A549 (cell line): ENCODE results near the gene DDI1. TPM values are rescaled to one million over a fixed set of nuclear protein-coding genes. Genes with fewer than 3 reads are reported as not detected.
A peak's percentile ranks its signal among the peaks of the same experiment; 100 is the strongest.

Experiments used
- ATAC-seq, 2 experiments: fragments of 200-7000 bp in 1 of 2; fragments of >200 bp in 1 of 2; cut with Nextera tagmentation in 1 of 2; cut with Tn5 transposase in 1 of 2; 3 replicates each; pipeline versions ENCODE4 v1.8.0 to v1.9.1; 2018 to 2020; ENCODE audit warnings: mild to moderate bottlenecking in 1 of 2, moderate library complexity in 1 of 2
- CTCF ChIA-PET: fragments of 300-600 bp; sonication (Branson Sonifier 250); formaldehyde crosslinking; extraction: SDS; loops from one replicate; lab custom pipeline; 2021; ENCODE audit warnings: antibody characterized with exemption, inconsistent platforms; lab: Yijun Ruan, JAX
- POLR2A ChIA-PET: fragments of 350-600 bp; formaldehyde crosslinking; extraction: SDS; loops from one replicate; lab custom pipeline; 2021; ENCODE audit warnings: antibody characterized with exemption, inconsistent platforms; lab: Yijun Ruan, JAX
- DNase-seq, 2 experiments: peaks; one replicate each; pipeline versions ENCODE4 v3.0.0 to v3.0.0-alpha.2; 2011 to 2016; ENCODE audit warnings: low read depth in 1 of 2, low spot score in 1 of 2
- FAIRE-seq: peaks from 2 replicates; lab custom pipeline; 2011; peaks lifted over from hg19 to GRCh38; lab: Jason Lieb, UNC
- H3K27ac ChIP-seq, 2 experiments: fragments of >200 bp; sonication (Bioruptor Twin); formaldehyde crosslinking; 3 replicates each; pipeline ENCODE4 v1.5.1; 2016 to 2017
- H3K4me1 ChIP-seq: fragments of >200 bp; sonication (Bioruptor Twin); formaldehyde crosslinking; 3 replicates; pipeline ENCODE4 v1.6.1; 2016
- H3K4me2 ChIP-seq: fragments of >200 bp; sonication (Bioruptor Twin); formaldehyde crosslinking; 3 replicates; pipeline ENCODE4 v1.6.1; 2016
- H3K4me3 ChIP-seq: fragments of >200 bp; sonication (Bioruptor Twin); formaldehyde crosslinking; 3 replicates; pipeline ENCODE4 v1.5.1; 2016
- H3K9me3 ChIP-seq: fragments of >200 bp; sonication (Bioruptor Twin); formaldehyde crosslinking; 3 replicates; pipeline ENCODE4 v1.6.1; 2016
- BHLHE40 ChIP-seq: IDR thresholded peaks from 2 replicates; pipeline ENCODE4 v1.6.1; 2012; ENCODE audit warnings: low read depth, low read length, inconsistent platforms
- CBX8 ChIP-seq: fragments of 200-600 bp; sonication (generic); IDR thresholded peaks from 2 replicates; pipeline ENCODE4 v1.6.1; 2016
- EHF ChIP-seq: fragments of 250-450 bp; sonication (Bioruptor Pico); IDR thresholded peaks from 2 replicates; pipeline ENCODE4 v1.5.0; 2020; ENCODE audit warnings: mild to moderate bottlenecking
- EP300 ChIP-seq, 2 experiments: fragments of >200 bp; sonication (Bioruptor Twin); formaldehyde crosslinking; IDR thresholded peaks; 2 replicates in 1 of 2; 3 replicates in 1 of 2; pipeline ENCODE4 v1.6.1; 2016 to 2017
- FOSB ChIP-seq: fragments of 250-450 bp; sonication (Bioruptor Pico); IDR thresholded peaks from 2 replicates; pipeline ENCODE4 v1.5.0; 2020; ENCODE audit warnings: mild to moderate bottlenecking, moderate library complexity
- FOSL2 ChIP-seq, 2 experiments: fragments of 450-650 bp in 1 of 2; fragments of >200 bp in 1 of 2; sonication (Bioruptor Twin) in 1 of 2; formaldehyde crosslinking; IDR thresholded peaks; 2 replicates each; pipeline versions ENCODE4 v1.5.0 to v1.6.1; 2016 to 2020; ENCODE audit warnings: mild to moderate bottlenecking in 1 of 2, moderate library complexity in 1 of 2
- HEYL ChIP-seq: fragments of 250-450 bp; sonication (Bioruptor Pico); IDR thresholded peaks from 2 replicates; pipeline ENCODE4 v1.8.0; 2021; ENCODE audit warnings: mild to moderate bottlenecking, moderate library complexity
- HOXA7 ChIP-seq: fragments of 250-450 bp; sonication (Bioruptor Pico); IDR thresholded peaks from 2 replicates; pipeline ENCODE4 v1.5.0; 2020; ENCODE audit warnings: mild to moderate bottlenecking, moderate library complexity
- JUN ChIP-seq, 2 experiments: fragments of >200 bp; sonication (Bioruptor Twin); formaldehyde crosslinking; IDR thresholded peaks; 2 replicates in 1 of 2; 3 replicates in 1 of 2; pipeline ENCODE4 v1.6.1; 2016 to 2017
- JUNB ChIP-seq: fragments of >200 bp; sonication (Bioruptor Twin); formaldehyde crosslinking; IDR thresholded peaks from 2 replicates; pipeline ENCODE4 v1.6.1; 2016
- KDM1A ChIP-seq: fragments of 200-600 bp; sonication (generic); IDR thresholded peaks from 2 replicates; pipeline ENCODE4 v1.6.1; 2016; ENCODE audit warnings: low read depth, mild to moderate bottlenecking
- KDM5A ChIP-seq: fragments of 200-600 bp; sonication (generic); IDR thresholded peaks from 2 replicates; pipeline ENCODE4 v1.6.1; 2016; ENCODE audit warnings: antibody characterized with exemption, mild to moderate bottlenecking
- MAFK ChIP-seq: fragments of 450-650 bp; IDR thresholded peaks from 2 replicates; pipeline ENCODE4 v1.6.1; 2014; ENCODE audit not compliant: partially characterized antibody
- MYC ChIP-seq: IDR thresholded peaks from 2 replicates; pipeline ENCODE4 v1.6.1; 2012; ENCODE audit warnings: mild to moderate bottlenecking, inconsistent platforms, low read length, improper control_type of control experiment, borderline replicate concordance
- NPAS2 ChIP-seq: fragments of 250-450 bp; sonication (Bioruptor Pico); IDR thresholded peaks from 2 replicates; pipeline ENCODE4 v1.8.0; 2022; ENCODE audit warnings: mild to moderate bottlenecking, moderate library complexity, borderline replicate concordance
- NR3C1 ChIP-seq: fragments of >200 bp; sonication (Bioruptor Twin); formaldehyde crosslinking; IDR thresholded peaks from 3 replicates; pipeline ENCODE4 v1.6.1; 2017
- POLR2A ChIP-seq: IDR thresholded peaks from 2 replicates; pipeline ENCODE4 v1.6.1; 2012; ENCODE audit warnings: mild to moderate bottlenecking, low read length
- RAD21 ChIP-seq, 2 experiments: fragments of >200 bp in 1 of 2; sonication (Bioruptor Twin) in 1 of 2; formaldehyde crosslinking in 1 of 2; IDR thresholded peaks in 1 of 2; conservative IDR thresholded peaks in 1 of 2; 2 replicates in 1 of 2; 3 replicates in 1 of 2; pipeline ENCODE4 v1.6.1; 2012 to 2018; ENCODE audit warnings: inconsistent platforms in 1 of 2
- RCOR1 ChIP-seq: fragments of 150-350 bp; IDR thresholded peaks from 2 replicates; pipeline ENCODE4 v1.6.1; 2014; ENCODE audit warnings: antibody characterized with exemption, low read length, low read depth
- RFX5 ChIP-seq: fragments of 450-650 bp; IDR thresholded peaks from 2 replicates; pipeline ENCODE4 v1.7.1; 2014; ENCODE audit warnings: antibody characterized with exemption, mild to moderate bottlenecking, moderate library complexity
- SMC3 ChIP-seq: fragments of >200 bp; sonication (Bioruptor Twin); formaldehyde crosslinking; IDR thresholded peaks from 3 replicates; pipeline ENCODE4 v1.6.1; 2018; ENCODE audit warnings: inconsistent platforms
- SREBF2 ChIP-seq: fragments of 450-650 bp; IDR thresholded peaks from 2 replicates; pipeline ENCODE4 v1.6.1; 2014; ENCODE audit warnings: mild to moderate bottlenecking, moderate library complexity
- TFCP2L1 ChIP-seq: fragments of 250-450 bp; sonication (Bioruptor Pico); IDR thresholded peaks from 2 replicates; pipeline ENCODE4 v1.5.0; 2021; ENCODE audit warnings: mild to moderate bottlenecking
- USF2 ChIP-seq: fragments of 450-650 bp; IDR thresholded peaks from 2 replicates; pipeline ENCODE4 v1.6.1; 2014; ENCODE audit warnings: antibody characterized with exemption
- ZC3H11A ChIP-seq: fragments of 450-650 bp; IDR thresholded peaks from 2 replicates; pipeline ENCODE4 v1.6.1; 2014; ENCODE audit warnings: antibody characterized with exemption, mild to moderate bottlenecking
- ZFP36 ChIP-seq: fragments of 450-650 bp; IDR thresholded peaks from 2 replicates; pipeline ENCODE4 v1.6.1; 2014; ENCODE audit warnings: borderline replicate concordance; ENCODE audit not compliant: partially characterized antibody
- ZNF302 ChIP-seq: fragments of 250-450 bp; sonication (Bioruptor Pico); IDR thresholded peaks from 2 replicates; pipeline ENCODE4 v1.9.0; 2021; ENCODE audit warnings: inconsistent platforms, mild to moderate bottlenecking, moderate library complexity
- WGBS: methylation state at CpG from one replicate; pipeline ENCODE4 v1.1.6; 2017; ENCODE audit errors: missing lambda C conversion rate; 5-methylcytosine and 5-hydroxymethylcytosine counted together
- polyA plus RNA-seq, 4 experiments: library from polyadenylated mRNA; depleted of rRNA in 3 of 4; stranded (reverse); fragments of >200 nt; fragmentation: RNase III in 1 of 4; extraction: RNeasy Plus Mini Kit Qiagen cat#74134 plus additional on column Dnase treatment in 1 of 4; gene quantifications; 2 replicates in 3 of 4; 3 replicates in 1 of 4; pipeline ENCODE4 v1.2.3, GENCODE V29; 2011 to 2017
- TF ChIP-seq, protein P1 (sequence below): fragments of >200 bp; sonication (Bioruptor Twin); formaldehyde crosslinking; IDR thresholded peaks from 3 replicates; pipeline ENCODE4 v1.5.1; 2016
- TF ChIP-seq, protein P2 (sequence below): fragments of 150-350 bp; IDR thresholded peaks from 2 replicates; pipeline ENCODE4 v1.6.1; 2014; ENCODE audit warnings: low read depth, mild to moderate bottlenecking, low read length
- TF ChIP-seq, protein P3 (sequence below): fragments of 200-600 bp; sonication (generic); IDR thresholded peaks from 2 replicates; pipeline ENCODE4 v1.6.1; 2016; ENCODE audit warnings: antibody characterized with exemption, mild to moderate bottlenecking, moderate library complexity

DDI1 gene
- polyA plus RNA-seq, 2 of the 4 experiments (the other 2 are of a cell fraction), result not detected

GRCh38 chr11:104003491-104003890 is 32.9 kb upstream of the DDI1 start:
- no peak for DNase-seq
- FAIRE-seq, result no peak
- no peak for ATAC-seq
- Histone ChIP-seq H3K4me1 (peaks cover 9% of the 10 kb centered on the region; the same call in 2 of the 3 replicates), H3K4me2 (no peak overlapping the region), H3K4me3 (no peak overlapping the region), H3K27ac (no peak overlapping the region), H3K9me3 (no peaks in the 10 kb centered on the region)
- CTCF ChIA-PET, result no interaction called here
- POLR2A ChIA-PET, result no interaction called here
- TF ChIP-seq SREBF2 (no peak), KDM5A (no peak), MAFK (no peak), KDM1A (no peak), NPAS2 (no peak), ZC3H11A (no peak), BHLHE40 (no peak), JUNB (no peak), RFX5 (no peak), CBX8 (no peak), RAD21 (conservative IDR thresholded peaks at IDR 0.05 in 1 of 2, IDR thresholded peaks at IDR 0.05 in 1 of 2) (no peak), EHF (CRISPR knock-in tag) (no peak)
- TF ChIP-seq, protein P1, sequence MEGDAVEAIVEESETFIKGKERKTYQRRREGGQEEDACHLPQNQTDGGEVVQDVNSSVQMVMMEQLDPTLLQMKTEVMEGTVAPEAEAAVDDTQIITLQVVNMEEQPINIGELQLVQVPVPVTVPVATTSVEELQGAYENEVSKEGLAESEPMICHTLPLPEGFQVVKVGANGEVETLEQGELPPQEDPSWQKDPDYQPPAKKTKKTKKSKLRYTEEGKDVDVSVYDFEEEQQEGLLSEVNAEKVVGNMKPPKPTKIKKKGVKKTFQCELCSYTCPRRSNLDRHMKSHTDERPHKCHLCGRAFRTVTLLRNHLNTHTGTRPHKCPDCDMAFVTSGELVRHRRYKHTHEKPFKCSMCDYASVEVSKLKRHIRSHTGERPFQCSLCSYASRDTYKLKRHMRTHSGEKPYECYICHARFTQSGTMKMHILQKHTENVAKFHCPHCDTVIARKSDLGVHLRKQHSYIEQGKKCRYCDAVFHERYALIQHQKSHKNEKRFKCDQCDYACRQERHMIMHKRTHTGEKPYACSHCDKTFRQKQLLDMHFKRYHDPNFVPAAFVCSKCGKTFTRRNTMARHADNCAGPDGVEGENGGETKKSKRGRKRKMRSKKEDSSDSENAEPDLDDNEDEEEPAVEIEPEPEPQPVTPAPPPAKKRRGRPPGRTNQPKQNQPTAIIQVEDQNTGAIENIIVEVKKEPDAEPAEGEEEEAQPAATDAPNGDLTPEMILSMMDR, result no peak
- TF ChIP-seq, protein P2, sequence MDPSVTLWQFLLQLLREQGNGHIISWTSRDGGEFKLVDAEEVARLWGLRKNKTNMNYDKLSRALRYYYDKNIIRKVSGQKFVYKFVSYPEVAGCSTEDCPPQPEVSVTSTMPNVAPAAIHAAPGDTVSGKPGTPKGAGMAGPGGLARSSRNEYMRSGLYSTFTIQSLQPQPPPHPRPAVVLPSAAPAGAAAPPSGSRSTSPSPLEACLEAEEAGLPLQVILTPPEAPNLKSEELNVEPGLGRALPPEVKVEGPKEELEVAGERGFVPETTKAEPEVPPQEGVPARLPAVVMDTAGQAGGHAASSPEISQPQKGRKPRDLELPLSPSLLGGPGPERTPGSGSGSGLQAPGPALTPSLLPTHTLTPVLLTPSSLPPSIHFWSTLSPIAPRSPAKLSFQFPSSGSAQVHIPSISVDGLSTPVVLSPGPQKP, result no peak
- TF ChIP-seq, all 56 proteins: peak for 0

- H3K4me2 ChIP-seq, result peak overlapping the region; percentile 13; the same call in 1 of the 3 replicates
- DNase-seq, result no peak
- WGBS, result 20% methylated on average over 2 of the region's 2 CpGs
- H3K4me1 ChIP-seq, result peaks cover 9% of the 10 kb centered on the region; the same call in 2 of the 3 replicates
- no peak overlapping the region for H3K4me3 ChIP-seq
- ChIA-PET CTCF (no interaction called here), POLR2A (no interaction called here)
- H3K27ac ChIP-seq, result no peak overlapping the region
- no peak for FAIRE-seq
- no peaks in the 10 kb centered on the region for H3K9me3 ChIP-seq
- no peak for ATAC-seq
- no peak for TF ChIP-seq EP300 (IDR thresholded peaks at IDR 0.05)
- no peak for TF ChIP-seq MAFK
- TF ChIP-seq ZNF302 (CRISPR knock-in tag), result no peak
- TF ChIP-seq, protein P3, sequence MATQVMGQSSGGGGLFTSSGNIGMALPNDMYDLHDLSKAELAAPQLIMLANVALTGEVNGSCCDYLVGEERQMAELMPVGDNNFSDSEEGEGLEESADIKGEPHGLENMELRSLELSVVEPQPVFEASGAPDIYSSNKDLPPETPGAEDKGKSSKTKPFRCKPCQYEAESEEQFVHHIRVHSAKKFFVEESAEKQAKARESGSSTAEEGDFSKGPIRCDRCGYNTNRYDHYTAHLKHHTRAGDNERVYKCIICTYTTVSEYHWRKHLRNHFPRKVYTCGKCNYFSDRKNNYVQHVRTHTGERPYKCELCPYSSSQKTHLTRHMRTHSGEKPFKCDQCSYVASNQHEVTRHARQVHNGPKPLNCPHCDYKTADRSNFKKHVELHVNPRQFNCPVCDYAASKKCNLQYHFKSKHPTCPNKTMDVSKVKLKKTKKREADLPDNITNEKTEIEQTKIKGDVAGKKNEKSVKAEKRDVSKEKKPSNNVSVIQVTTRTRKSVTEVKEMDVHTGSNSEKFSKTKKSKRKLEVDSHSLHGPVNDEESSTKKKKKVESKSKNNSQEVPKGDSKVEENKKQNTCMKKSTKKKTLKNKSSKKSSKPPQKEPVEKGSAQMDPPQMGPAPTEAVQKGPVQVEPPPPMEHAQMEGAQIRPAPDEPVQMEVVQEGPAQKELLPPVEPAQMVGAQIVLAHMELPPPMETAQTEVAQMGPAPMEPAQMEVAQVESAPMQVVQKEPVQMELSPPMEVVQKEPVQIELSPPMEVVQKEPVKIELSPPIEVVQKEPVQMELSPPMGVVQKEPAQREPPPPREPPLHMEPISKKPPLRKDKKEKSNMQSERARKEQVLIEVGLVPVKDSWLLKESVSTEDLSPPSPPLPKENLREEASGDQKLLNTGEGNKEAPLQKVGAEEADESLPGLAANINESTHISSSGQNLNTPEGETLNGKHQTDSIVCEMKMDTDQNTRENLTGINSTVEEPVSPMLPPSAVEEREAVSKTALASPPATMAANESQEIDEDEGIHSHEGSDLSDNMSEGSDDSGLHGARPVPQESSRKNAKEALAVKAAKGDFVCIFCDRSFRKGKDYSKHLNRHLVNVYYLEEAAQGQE, result no peak
- no peak for TF ChIP-seq ZFP36
- TF ChIP-seq MYC, result no peak
- TF ChIP-seq FOSL2 (IDR thresholded peaks at IDR 0.05), result no peak
- no peak for TF ChIP-seq FOSL2 (CRISPR knock-in tag; IDR thresholded peaks at IDR 0.05)
- no peak for TF ChIP-seq TFCP2L1 (CRISPR knock-in tag)
- TF ChIP-seq RCOR1, result no peak
- TF ChIP-seq NR3C1, result no peak
- no peak for TF ChIP-seq POLR2A
- no peak for TF ChIP-seq FOSB (CRISPR knock-in tag)
- no peak for TF ChIP-seq CBX8
- no peak for TF ChIP-seq HEYL (CRISPR knock-in tag)
- TF ChIP-seq JUN (IDR thresholded peaks at IDR 0.05), result no peak
- TF ChIP-seq SMC3, result no peak
- no peak for TF ChIP-seq USF2
- no peak for TF ChIP-seq HOXA7
- TF ChIP-seq, all 56 proteins: peak for 0
Measured at GRCh38 chr11:104005234-104005855, 31.1 kb upstream of the DDI1 start.
